Thymus (tissue), 11 donors: Measurements from ENCODE around the gene PXDN. TPM values are rescaled to one million over a fixed set of nuclear protein-coding genes. Genes with fewer than 3 reads are reported as not detected.

Experiments used
- DNase-seq, 9 donors: peaks; one replicate each; pipeline ENCODE4 v3.0.0-alpha.2; 2013; ENCODE audit warnings: low spot score in 9 of 9, low read depth in 6 of 9, missing footprints in 1 of 9
- H3K27ac ChIP-seq, 2 donors: one replicate each; pipeline ENCODE4 v1.5.1; 2013; ENCODE audit warnings: control low read depth in 1 of 2, low read depth in 1 of 2, low read length in 1 of 2, mild to moderate bottlenecking in 1 of 2, moderate library complexity in 1 of 2
- H3K27me3 ChIP-seq, 2 donors: one replicate each; pipeline ENCODE4 v1.5.1; 2013; ENCODE audit warnings: low read length in 1 of 2; ENCODE audit not compliant: control insufficient read depth in 2 of 2, insufficient read depth in 1 of 2
- H3K36me3 ChIP-seq, 2 donors: one replicate each; pipeline ENCODE4 v1.5.1; 2013; ENCODE audit warnings: low read length in 1 of 2, mild to moderate bottlenecking in 1 of 2, moderate library complexity in 1 of 2; ENCODE audit not compliant: control insufficient read depth in 2 of 2, insufficient read depth in 2 of 2
- H3K4me1 ChIP-seq, 2 donors: one replicate each; pipeline ENCODE4 v1.5.1; 2013; ENCODE audit warnings: low read length in 2 of 2; ENCODE audit not compliant: control insufficient read depth in 2 of 2, insufficient read depth in 2 of 2
- H3K4me3 ChIP-seq, 2 donors: one replicate each; pipeline ENCODE4 v1.5.1; 2013; ENCODE audit warnings: low read length in 2 of 2, control low read depth in 1 of 2, mild to moderate bottlenecking in 1 of 2
- H3K9me3 ChIP-seq, 2 donors: one replicate each; pipeline ENCODE4 v1.5.1; 2013; ENCODE audit warnings: low read length in 1 of 2, mild to moderate bottlenecking in 1 of 2; ENCODE audit not compliant: control insufficient read depth in 2 of 2, insufficient read depth in 1 of 2
- WGBS: extraction: QIAGEN DNeasy Blood & Tissue Kit; methylation state at CpG from one replicate; pipeline ENCODE4 v1.1.7; 2013; 5-methylcytosine and 5-hydroxymethylcytosine counted together
- polyA plus RNA-seq: library from polyadenylated mRNA; stranded (reverse); fragments of 200-250 nt; gene quantifications from one replicate; pipeline ENCODE4 v1.2.3, GENCODE V29; 2013
- total RNA-seq: library from RNA; stranded (reverse); fragments of 120-200 nt; gene quantifications from one replicate; pipeline ENCODE4 v1.2.4, GENCODE V29; 2013
- donor health status: healthy.

The PXDN gene
- total and polyA plus RNA-seq, 2 donors, result 3.1 to 6.4 TPM

GRCh38 chr2:1654696-1655374 is 89.5 kb downstream of the PXDN start:
- DNase-seq, result no peak
- no peaks in the 10 kb centered on the region for H3K9me3 ChIP-seq
- no peaks in the 10 kb centered on the region for H3K4me1 ChIP-seq
- no peak overlapping the region for H3K4me3 ChIP-seq
- H3K36me3 ChIP-seq, result no peaks in the 10 kb centered on the region
- WGBS, result 84% methylated on average over 8 of the region's 8 CpGs
- no peaks in the 10 kb centered on the region for H3K27me3 ChIP-seq
- no peak overlapping the region for H3K27ac ChIP-seq

- no peak overlapping the region for H3K27ac ChIP-seq
- WGBS, result 96% methylated on average over 14 of the region's 14 CpGs
- H3K36me3 ChIP-seq, result no peaks in the 10 kb centered on the region
- no peaks in the 10 kb centered on the region for H3K9me3 ChIP-seq
- DNase-seq, result no peak
- no peaks in the 10 kb centered on the region for H3K4me1 ChIP-seq
- H3K27me3 ChIP-seq, result no peaks in the 10 kb centered on the region
- no peak overlapping the region for H3K4me3 ChIP-seq
Measured at GRCh38 chr2:1653956-1654695, 90.2 kb downstream of the PXDN start.

GRCh38 chr2:1652034-1652790 is 92.1 kb downstream of the PXDN start:
- DNase-seq, result no peak
- Histone ChIP-seq H3K36me3 (no peaks in the 10 kb centered on the region), H3K4me3 (no peak overlapping the region), H3K27me3 (no peaks in the 10 kb centered on the region), H3K9me3 (no peaks in the 10 kb centered on the region), H3K27ac (no peak overlapping the region), H3K4me1 (no peaks in the 10 kb centered on the region)
- 91% methylated on average over 9 of the region's 9 CpGs for WGBS

GRCh38 chr2:1651121-1652033 is 92.9 kb downstream of the PXDN start:
- H3K27ac ChIP-seq, result no peak overlapping the region
- WGBS, result 94% methylated on average over 16 of the region's 16 CpGs
- H3K36me3 ChIP-seq, result no peaks in the 10 kb centered on the region
- H3K4me3 ChIP-seq, result no peak overlapping the region
- H3K9me3 ChIP-seq, result no peaks in the 10 kb centered on the region
- no peak for DNase-seq
- no peaks in the 10 kb centered on the region for H3K27me3 ChIP-seq
- no peaks in the 10 kb centered on the region for H3K4me1 ChIP-seq

DNA sequence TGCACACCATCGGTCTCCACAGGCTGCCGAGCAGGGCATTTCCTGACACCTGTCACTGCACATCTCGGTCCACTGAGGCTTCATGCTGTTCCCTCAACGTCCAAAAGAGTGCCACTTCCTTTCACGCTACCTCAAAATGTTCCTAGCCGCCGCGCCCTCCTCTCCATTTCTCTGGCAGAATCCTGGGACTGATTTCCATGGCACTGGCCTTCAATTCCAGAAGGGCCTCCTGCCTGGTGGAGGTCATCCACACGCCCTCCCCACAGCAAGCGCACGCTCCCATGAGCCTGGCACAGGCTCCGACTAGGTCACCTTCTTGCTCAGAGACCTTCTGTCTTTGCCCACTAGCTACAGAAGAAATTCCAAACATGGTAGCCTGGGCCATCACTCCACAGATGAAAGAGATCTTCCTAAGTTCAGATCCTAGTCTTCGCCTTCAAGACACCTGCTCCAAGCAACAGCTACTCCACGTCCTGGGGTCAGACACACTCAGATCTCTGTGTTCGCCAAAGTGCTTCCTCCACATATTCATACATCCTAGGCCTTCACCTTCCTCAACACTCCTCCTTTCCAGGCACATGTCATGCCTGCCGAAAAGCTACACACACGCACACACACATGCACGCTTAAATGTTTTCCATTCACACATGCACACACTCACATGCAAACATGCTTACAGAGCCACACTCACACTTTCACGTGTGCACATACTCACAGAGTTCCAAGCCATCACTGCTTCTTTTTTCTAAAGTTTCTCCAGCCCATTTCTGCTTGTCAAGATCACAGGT is 94.0 kb downstream of the PXDN start:
- 93% methylated on average over 19 of the region's 19 CpGs for WGBS

GRCh38 chr2:1649103-1650084 is 94.9 kb downstream of the PXDN start:
- no peaks in the 10 kb centered on the region for H3K9me3 ChIP-seq
- WGBS, result 98% methylated on average over 58 of the region's 58 CpGs

More for the DNA sequence above, 94.0 kb downstream of the PXDN start:
- H3K36me3 ChIP-seq, result no peaks in the 10 kb centered on the region
- H3K27ac ChIP-seq, result no peak overlapping the region
- no peak overlapping the region for H3K4me3 ChIP-seq
- no peak for DNase-seq
- H3K27me3 ChIP-seq, result no peaks in the 10 kb centered on the region
- H3K4me1 ChIP-seq, result no peaks in the 10 kb centered on the region
- no peaks in the 10 kb centered on the region for H3K9me3 ChIP-seq

GRCh38 chr2:1648241-1649102 is 95.8 kb downstream of the PXDN start:
- 97% methylated on average over 67 of the region's 67 CpGs for WGBS
- no peak for DNase-seq
- Histone ChIP-seq H3K4me3 (no peak overlapping the region), H3K27me3 (no peaks in the 10 kb centered on the region), H3K4me1 (no peaks in the 10 kb centered on the region), H3K36me3 (no peaks in the 10 kb centered on the region), H3K27ac (no peak overlapping the region), H3K9me3 (no peaks in the 10 kb centered on the region)

More at GRCh38 chr2:1649103-1650084, 94.9 kb downstream of the PXDN start:
- no peak for DNase-seq
- Histone ChIP-seq H3K4me3 (no peak overlapping the region), H3K27me3 (no peaks in the 10 kb centered on the region), H3K27ac (no peak overlapping the region), H3K36me3 (no peaks in the 10 kb centered on the region), H3K4me1 (no peaks in the 10 kb centered on the region)
